Lower lobe of right lung (tissue), 2 donors: ENCODE measurements around the gene TADA2B. TPM values are rescaled to one million over a fixed set of nuclear protein-coding genes. Genes with fewer than 3 reads are reported as not detected.

Experiments used
- ATAC-seq, 2 donors: fragments of 200-7000 bp; cut with Tn5 transposase; one replicate each; pipeline ENCODE4 v1.9.1; 2020 to 2022; ENCODE audit warnings: mild to moderate bottlenecking in 2 of 2, moderate library complexity in 2 of 2
- DNase-seq: peaks from one replicate; pipeline ENCODE4 v3.0.0-alpha.2; 2020
- H3K27ac ChIP-seq: fragments of 200-600 bp; one replicate; pipeline ENCODE4 v1.8.0; 2022
- H3K27me3 ChIP-seq: fragments of 200-600 bp; one replicate; pipeline ENCODE4 v1.8.0; 2022; ENCODE audit warnings: low read depth
- H3K36me3 ChIP-seq: fragments of 200-600 bp; one replicate; pipeline ENCODE4 v1.8.0; 2022; ENCODE audit warnings: mild to moderate bottlenecking
- H3K4me1 ChIP-seq: fragments of 200-600 bp; one replicate; pipeline ENCODE4 v1.8.0; 2022
- H3K4me3 ChIP-seq: fragments of 200-600 bp; one replicate; pipeline ENCODE4 v1.8.0; 2022; ENCODE audit warnings: mild to moderate bottlenecking
- H3K9me3 ChIP-seq: fragments of 200-600 bp; one replicate; pipeline ENCODE4 v1.8.0; 2022
- CTCF ChIP-seq: fragments of 200-600 bp; IDR thresholded peaks from one replicate; pipeline ENCODE4 v1.8.0; 2022; ENCODE audit warnings: antibody characterized with exemption, mild to moderate bottlenecking
- intact Hi-C: fragments of 100-400 bp; cut with DNase I; formaldehyde crosslinking; loops from one replicate; pipeline ENCODE4 v1.11.0; 2022
- total RNA-seq: library from RNA; stranded (reverse); fragmentation: NEBNext Ultra II Directional; extraction: Animal tissue kit (Norgen Biotek cat#: 25700); gene quantifications from one replicate; pipeline ENCODE4 v1.2.1, GENCODE V29; 2021
- donor health status: DM: no; HTN: yes; CAD: no; lungs with severe emphysema.

TADA2B gene
- total RNA-seq, 1 donor from 2014 or later = 20.2 TPM

- no peak overlapping the region for H3K4me3 ChIP-seq
- no peaks in the 10 kb centered on the region for H3K27me3 ChIP-seq
- no peaks in the 10 kb centered on the region for H3K4me1 ChIP-seq
- intact Hi-C loops = no loop called here
- no peak overlapping the region for H3K27ac ChIP-seq
- ATAC-seq (no peak), DNase-seq (no peak)
- no peak for TF ChIP-seq CTCF
- H3K9me3 ChIP-seq = no peaks in the 10 kb centered on the region
- H3K36me3 ChIP-seq = peaks cover 97% of the 10 kb centered on the region
Measured at GRCh38 chr4:7005571-7005970, 37.6 kb upstream of the TADA2B start.

GRCh38 chr4:7006411-7006810 lies 36.8 kb upstream of the TADA2B start:
- Histone ChIP-seq H3K27ac (no peak overlapping the region), H3K36me3 (peaks cover 97% of the 10 kb centered on the region)
- intact Hi-C loops = no loop called here

GRCh38 chr4:7007142-7007907 lies 35.8 kb upstream of the TADA2B start:
- H3K36me3 ChIP-seq = peaks cover 97% of the 10 kb centered on the region
- no peak overlapping the region for H3K27ac ChIP-seq
- H3K9me3 ChIP-seq = no peaks in the 10 kb centered on the region
- DNase-seq = no peak
- intact Hi-C loops = no loop called here
- no peak overlapping the region for H3K4me3 ChIP-seq
- no peaks in the 10 kb centered on the region for H3K27me3 ChIP-seq
- no peak for TF ChIP-seq CTCF
- H3K4me1 ChIP-seq = no peaks in the 10 kb centered on the region
- ATAC-seq = no peak

More at GRCh38 chr4:7006411-7006810, 36.8 kb upstream of the TADA2B start:
- Histone ChIP-seq H3K4me1 (no peaks in the 10 kb centered on the region), H3K9me3 (no peaks in the 10 kb centered on the region), H3K4me3 (no peak overlapping the region), H3K27me3 (no peaks in the 10 kb centered on the region)
- TF ChIP-seq CTCF = no peak
- ATAC-seq (no peak), DNase-seq (no peak)

- no peak overlapping the region for H3K4me3 ChIP-seq
- no peak for DNase-seq
- intact Hi-C loops = no loop called here
- H3K9me3 ChIP-seq = no peaks in the 10 kb centered on the region
- no peak for ATAC-seq
- H3K36me3 ChIP-seq = peaks cover 97% of the 10 kb centered on the region
- no peak overlapping the region for H3K27ac ChIP-seq
- TF ChIP-seq CTCF = no peak
- no peaks in the 10 kb centered on the region for H3K4me1 ChIP-seq
- H3K27me3 ChIP-seq = no peaks in the 10 kb centered on the region
Measured at GRCh38 chr4:7007944-7008343, 35.2 kb upstream of the TADA2B start.

GRCh38 chr4:7009564-7009963 lies 33.6 kb upstream of the TADA2B start:
- intact Hi-C loops = no loop called here
- H3K9me3 ChIP-seq = no peaks in the 10 kb centered on the region

More at GRCh38 chr4:7009564-7009963, 33.6 kb upstream of the TADA2B start:
- DNase-seq (no peak), ATAC-seq (no peak)
- Histone ChIP-seq H3K27me3 (no peaks in the 10 kb centered on the region), H3K27ac (no peak overlapping the region), H3K4me1 (no peaks in the 10 kb centered on the region), H3K36me3 (peaks cover 95% of the 10 kb centered on the region), H3K4me3 (no peak overlapping the region)
- TF ChIP-seq CTCF = no peak
